ENCODE data around the gene ECHS1. TPM values are rescaled to one million over a fixed set of nuclear protein-coding genes. Genes with fewer than 3 reads are reported as not detected.

ECHS1 gene
- total and polyA plus RNA-seq, 2 experiments from 2014 or later, result 92.1 to 127 TPM

- H3K4me3 Mint-ChIP-seq, result no peak overlapping the region
- H3K9me2 ChIP-seq (ENCODE audit: insufficient read depth), result no peaks in the 10 kb centered on the region
- no peak overlapping the region for H3K27ac ChIP-seq (ENCODE audit: low read depth)
- H2AFZ ChIP-seq, result no peak overlapping the region
- H4K20me1 ChIP-seq (replicated peaks; ENCODE audit: insufficient read depth), result peaks cover 4% of the 10 kb centered on the region; the same call in 1 of the 2 replicates
- TF ChIP-seq NANOG (IDR thresholded peaks at IDR 0.05; ENCODE audit: borderline replicate concordance) (no peak), ZNF331 (CRISPR knock-in tag; IDR thresholded peaks at IDR 0.05; ENCODE audit: low read depth) (no peak), POLR2AphosphoS5 (IDR thresholded peaks at IDR 0.05; ENCODE audit: low read depth) (no peak), EZH2 (IDR thresholded peaks at IDR 0.05; ENCODE audit: low read depth, unreplicated experiment) (no peak), CREB1 (CRISPR knock-in tag; IDR thresholded peaks at IDR 0.05; ENCODE audit: low read depth) (no peak), REST (IDR thresholded peaks at IDR 0.05; ENCODE audit: unreplicated experiment) (no peak), STAT1 (IDR thresholded peaks at IDR 0.05; ENCODE audit: unreplicated experiment) (no peak), ZNF114 (CRISPR knock-in tag; IDR thresholded peaks at IDR 0.05) (no peak), JUNB (IDR thresholded peaks at IDR 0.05; ENCODE audit: unreplicated experiment) (no peak), ZNF462 (CRISPR knock-in tag; IDR thresholded peaks at IDR 0.05) (no peak), EZH2phosphoT487 (IDR thresholded peaks at IDR 0.05; ENCODE audit: unreplicated experiment) (no peak), ETS1 (IDR thresholded peaks at IDR 0.05) (no peak), CTCF (conservative IDR thresholded peaks at IDR 0.05; ENCODE audit: low read depth in 2 of 2) (no peak)
- H3K27me3 Mint-ChIP-seq (ENCODE audit: insufficient read depth, low read depth, poor library complexity), result peaks cover 2% of the 10 kb centered on the region
- no peaks in the 10 kb centered on the region for H3K36me3 ChIP-seq (ENCODE audit: insufficient read depth)
- no peaks in the 10 kb centered on the region for H3K9me3 Mint-ChIP-seq
- H3K4me1 Mint-ChIP-seq, result no peaks in the 10 kb centered on the region
- H3K4me1 ChIP-seq (ENCODE audit: insufficient read depth), result no peaks in the 10 kb centered on the region
- H3F3A ChIP-seq (replicated peaks; ENCODE audit: low read depth), result no peaks in the 10 kb centered on the region; the same call in 1 of the 2 replicates
- peaks cover 69% of the 10 kb centered on the region for H3K36me3 Mint-ChIP-seq (ENCODE audit: low read depth)
- H3K4me2 ChIP-seq, result no peak overlapping the region
- ATAC-seq (no peak), DNase-seq (ENCODE audit: low spot score) (no peak)
- no peaks in the 10 kb centered on the region for H3K79me2 ChIP-seq (replicated peaks; ENCODE audit: insufficient read depth)
- H3K27ac Mint-ChIP-seq, result no peak overlapping the region
- H3K27me3 ChIP-seq (ENCODE audit: insufficient read depth), result no peaks in the 10 kb centered on the region
- no peak overlapping the region for H3K4me3 ChIP-seq
These were observed 6.4 kb downstream of the ECHS1 start for GRCh38 chr10:133366751-133367150.

Measured in GM23338 (cell line).